SK-N-MC (cell line): ENCODE data around the gene GABRG3.
"Not testable (repeated sequence)": the region's sequence is repeated elsewhere in the genome, so short reads cannot be mapped to it uniquely, and the experiment has no call there.

Source experiments
- DNase-seq: peaks from one replicate; pipeline ENCODE4 v3.0.0-alpha.2; 2011; ENCODE audit warnings: low read depth, low spot score
- H3K27ac ChIP-seq: fragments of 200-600 bp; sonication (generic); 2 replicates; pipeline ENCODE4 v1.5.1; 2016; ENCODE audit warnings: mixed run types
- H3K36me3 ChIP-seq: fragments of 200-600 bp; sonication (generic); 2 replicates; pipeline ENCODE4 v1.6.1; 2017; ENCODE audit warnings: antibody characterized with exemption, low read length, mixed read lengths; ENCODE audit not compliant: insufficient read depth
- H3K4me3 ChIP-seq: fragments of 200-600 bp; sonication (generic); 2 replicates; pipeline ENCODE4 v1.5.1; 2016
- H3K9ac ChIP-seq: fragments of 200-600 bp; sonication (generic); 2 replicates; pipeline ENCODE4 v1.8.0; 2017; ENCODE audit warnings: mixed run types, mixed read lengths; ENCODE audit not compliant: insufficient read length
- H3K9me3 ChIP-seq: fragments of 200-600 bp; sonication (generic); 2 replicates; pipeline ENCODE4 v1.6.1; 2017; ENCODE audit warnings: low read depth, mild to moderate bottlenecking, antibody characterized with exemption, low read length, moderate library complexity, mixed read lengths
- EZH2 ChIP-seq: fragments of 200-600 bp; sonication (generic); IDR thresholded peaks from one replicate; pipeline ENCODE4 v1.6.1; 2017; ENCODE audit warnings: antibody characterized with exemption
- FOXP2 ChIP-seq: optimal IDR thresholded peaks from 2 replicates; pipeline ENCODE3; 2011; ENCODE audit warnings: mild to moderate bottlenecking, moderate library complexity; ENCODE audit not compliant: insufficient read depth; ENCODE audit errors: extremely low read length, control extremely low read depth
- POLR2AphosphoS5 ChIP-seq: IDR thresholded peaks from 2 replicates; pipeline ENCODE4 v1.6.1; 2012; ENCODE audit warnings: mild to moderate bottlenecking, low read depth, low read length, borderline replicate concordance

The GABRG3 gene

DNA sequence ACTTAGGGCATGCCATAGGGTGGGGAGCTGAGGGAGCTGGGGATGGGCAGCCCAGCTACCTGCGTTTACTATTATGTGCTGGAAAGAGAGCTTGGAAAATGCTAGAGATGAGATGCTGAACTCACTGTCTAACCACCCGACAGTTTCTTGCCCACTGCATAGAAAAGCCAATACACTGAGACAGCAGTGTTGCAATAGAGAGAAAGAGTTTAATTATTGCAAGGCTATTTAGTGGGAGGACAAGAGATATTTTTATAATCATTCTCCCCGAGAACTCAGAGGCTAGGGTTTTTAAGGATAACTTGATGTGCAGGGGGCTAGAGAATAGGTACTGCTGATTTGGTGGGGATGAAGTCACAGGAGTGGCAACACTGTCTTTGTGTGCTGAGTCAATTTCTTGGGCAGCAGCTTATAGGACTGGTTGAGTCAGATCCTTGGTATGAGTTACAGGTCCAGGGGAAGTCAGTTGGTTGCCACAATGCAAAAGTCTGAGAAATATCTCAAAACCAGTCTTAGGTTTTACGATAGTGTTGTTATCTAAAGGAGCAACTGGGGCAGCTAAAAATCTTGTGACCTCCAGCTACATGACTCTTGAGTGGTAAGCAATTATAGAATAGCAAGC lies 205.9 kb downstream of the GABRG3 start:
- TF ChIP-seq POLR2AphosphoS5 = no peak
- TF ChIP-seq FOXP2 = no peak
- no peak for TF ChIP-seq EZH2
- DNase-seq = no peak
- no peak overlapping the region for H3K9ac ChIP-seq
- H3K9me3 ChIP-seq = no peaks in the 10 kb centered on the region
- no peak overlapping the region for H3K4me3 ChIP-seq
- H3K27ac ChIP-seq = no peak overlapping the region
- H3K36me3 ChIP-seq = no peaks in the 10 kb centered on the region

DNA sequence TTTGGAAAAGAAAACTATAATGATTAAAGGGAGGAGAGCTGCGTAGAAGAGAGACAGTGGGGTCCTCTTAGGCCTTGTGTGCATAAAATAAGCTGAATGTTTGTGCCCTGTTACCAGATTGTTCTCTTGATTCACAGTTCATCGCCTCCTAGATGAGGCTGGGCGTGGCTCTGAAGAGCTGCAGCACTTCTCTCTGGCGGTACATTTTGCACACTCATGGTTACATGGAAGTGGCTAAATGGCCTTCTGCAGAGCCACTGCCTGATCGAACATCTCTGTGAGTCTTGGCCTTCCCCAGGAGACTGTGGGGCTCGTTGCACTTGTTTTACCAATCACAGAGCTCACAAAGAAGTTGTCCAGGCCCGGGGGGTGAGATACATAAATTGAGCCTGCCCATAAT lies 208.8 kb downstream of the GABRG3 start:
- H3K4me3 ChIP-seq = no peak overlapping the region
- H3K36me3 ChIP-seq = no peaks in the 10 kb centered on the region
- TF ChIP-seq FOXP2 (no peak), EZH2 (no peak), POLR2AphosphoS5 (no peak)
- H3K9me3 ChIP-seq = no peaks in the 10 kb centered on the region
- DNase-seq = no peak
- no peak overlapping the region for H3K9ac ChIP-seq
- no peak overlapping the region for H3K27ac ChIP-seq

DNA sequence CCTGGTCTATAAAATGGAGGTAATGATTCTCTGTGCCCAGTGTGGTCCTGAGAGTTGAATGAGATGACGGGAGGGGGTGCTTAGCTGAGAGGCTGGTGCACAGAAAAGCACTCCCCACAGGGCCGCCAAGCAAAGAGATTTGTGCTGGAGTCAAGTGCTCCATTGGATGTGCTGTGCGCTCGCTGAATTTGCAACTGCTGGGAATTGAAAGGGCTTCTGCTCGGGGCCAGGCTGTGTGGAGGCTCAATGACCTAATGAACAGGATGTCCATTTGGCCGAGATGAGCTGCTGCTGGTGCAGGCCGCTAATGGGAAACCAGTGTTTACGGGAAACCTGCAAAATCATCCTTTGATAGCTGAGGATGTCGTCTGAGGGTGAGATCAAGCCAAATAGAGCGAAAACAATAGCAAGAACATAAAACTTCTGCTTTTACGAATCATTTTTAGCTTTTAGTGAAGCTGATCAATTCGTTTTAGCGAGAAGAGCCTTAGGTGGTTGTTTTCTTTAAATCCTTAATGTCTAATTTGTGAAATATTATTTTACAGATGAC lies 211.7 kb downstream of the GABRG3 start:
- Histone ChIP-seq H3K9ac (no peak overlapping the region), H3K4me3 (no peak overlapping the region), H3K9me3 (no peaks in the 10 kb centered on the region), H3K27ac (no peak overlapping the region), H3K36me3 (no peaks in the 10 kb centered on the region)
- TF ChIP-seq POLR2AphosphoS5 (no peak), FOXP2 (no peak), EZH2 (no peak)
- no peak for DNase-seq

DNA sequence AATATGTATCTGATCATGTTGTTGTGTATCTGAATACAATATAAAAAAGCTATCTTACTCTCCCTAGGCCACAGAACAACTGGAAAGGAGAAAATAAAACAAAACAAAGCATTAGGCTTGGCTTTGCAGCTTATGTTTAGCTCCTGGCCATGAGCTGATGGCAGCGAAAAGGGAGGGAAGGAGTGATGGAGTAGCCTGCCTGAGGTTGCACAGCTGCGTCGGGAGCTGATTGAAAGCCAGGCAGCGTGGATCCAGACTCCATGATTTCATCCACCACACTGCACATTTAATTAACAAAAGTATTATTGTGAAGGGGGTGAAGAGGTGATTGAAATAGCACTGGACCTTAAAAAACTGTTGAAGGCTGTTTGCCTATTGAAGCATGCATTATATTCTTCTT lies 212.2 kb downstream of the GABRG3 start:
- TF ChIP-seq FOXP2 = no peak
- no peak for TF ChIP-seq POLR2AphosphoS5
- TF ChIP-seq EZH2 = no peak
- no peak overlapping the region for H3K9ac ChIP-seq
- no peak overlapping the region for H3K4me3 ChIP-seq
- DNase-seq = no peak
- no peaks in the 10 kb centered on the region for H3K36me3 ChIP-seq
- H3K9me3 ChIP-seq = no peaks in the 10 kb centered on the region
- H3K27ac ChIP-seq = no peak overlapping the region

DNA sequence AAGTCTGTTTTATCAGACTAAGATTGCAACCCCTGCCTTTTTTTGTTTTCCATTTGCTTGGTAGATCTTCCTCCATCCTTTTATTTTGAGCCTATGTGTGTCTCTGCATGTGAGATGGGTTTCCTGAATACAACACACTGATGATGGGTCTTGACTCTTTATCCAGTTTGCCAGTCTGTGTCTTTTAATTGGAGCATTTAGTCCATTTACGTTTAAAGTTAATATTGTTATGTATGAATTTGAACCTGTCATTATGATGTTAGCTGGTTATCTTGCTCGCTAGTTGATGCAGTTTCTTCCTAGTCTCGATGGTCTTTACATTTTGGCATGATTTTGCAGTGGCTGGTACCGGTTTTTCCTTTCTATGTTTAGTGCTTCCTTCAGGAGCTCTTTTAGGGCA lies 220.5 kb downstream of the GABRG3 start:
- not testable (repeated sequence) for H3K27ac ChIP-seq, H3K9me3 ChIP-seq, H3K4me3 ChIP-seq, H3K36me3 ChIP-seq, H3K9ac ChIP-seq, DNase-seq

DNA sequence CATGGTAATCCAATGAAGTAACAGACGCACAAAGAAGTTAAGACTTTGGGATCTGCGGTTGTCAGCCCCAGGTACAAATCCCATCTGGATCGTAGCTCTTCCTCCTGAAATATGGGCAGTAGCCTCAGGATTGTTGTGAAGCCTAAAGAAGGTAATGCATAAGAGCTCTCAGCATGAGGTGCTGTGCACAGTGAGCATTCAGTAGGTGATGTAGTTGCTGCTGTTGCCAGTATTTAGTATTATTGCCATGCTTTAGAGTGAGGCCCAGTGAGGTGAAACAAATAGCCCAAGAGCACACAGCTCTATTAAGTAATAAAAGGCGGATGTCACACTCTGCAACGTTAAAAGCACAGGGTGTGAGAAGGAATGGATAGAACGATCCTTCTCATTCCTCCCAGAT lies 225.7 kb downstream of the GABRG3 start:
- Histone ChIP-seq H3K27ac (no peak overlapping the region), H3K4me3 (no peak overlapping the region), H3K36me3 (no peaks in the 10 kb centered on the region), H3K9me3 (no peaks in the 10 kb centered on the region), H3K9ac (no peak overlapping the region)
- DNase-seq = no peak
- TF ChIP-seq EZH2 = no peak
- TF ChIP-seq POLR2AphosphoS5 = no peak
- TF ChIP-seq FOXP2 = no peak

DNA sequence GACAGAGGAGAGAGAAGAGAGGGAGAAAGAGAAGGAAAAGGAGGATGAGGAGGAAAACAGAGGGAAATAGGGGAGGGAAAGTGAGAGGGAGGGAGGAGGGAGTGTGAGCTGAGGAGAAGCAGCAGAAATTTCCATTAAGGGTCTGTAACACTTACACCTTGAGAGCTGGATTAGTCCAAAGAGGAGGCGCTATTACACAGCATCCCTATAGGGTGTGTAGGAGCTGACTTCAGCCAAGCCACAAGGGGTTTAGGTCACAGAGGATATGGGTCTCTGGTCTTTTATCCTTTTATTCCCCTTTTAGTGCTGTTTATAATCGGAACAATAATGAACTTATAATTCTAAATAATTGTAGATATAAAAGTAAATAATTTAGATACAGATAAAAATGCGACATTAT lies 230.4 kb downstream of the GABRG3 start:
- H3K4me3 ChIP-seq = no peak overlapping the region
- TF ChIP-seq POLR2AphosphoS5 (no peak), EZH2 (no peak), FOXP2 (no peak)
- no peak for DNase-seq
- H3K9ac ChIP-seq = no peak overlapping the region
- no peaks in the 10 kb centered on the region for H3K9me3 ChIP-seq
- no peak overlapping the region for H3K27ac ChIP-seq
- no peaks in the 10 kb centered on the region for H3K36me3 ChIP-seq

DNA sequence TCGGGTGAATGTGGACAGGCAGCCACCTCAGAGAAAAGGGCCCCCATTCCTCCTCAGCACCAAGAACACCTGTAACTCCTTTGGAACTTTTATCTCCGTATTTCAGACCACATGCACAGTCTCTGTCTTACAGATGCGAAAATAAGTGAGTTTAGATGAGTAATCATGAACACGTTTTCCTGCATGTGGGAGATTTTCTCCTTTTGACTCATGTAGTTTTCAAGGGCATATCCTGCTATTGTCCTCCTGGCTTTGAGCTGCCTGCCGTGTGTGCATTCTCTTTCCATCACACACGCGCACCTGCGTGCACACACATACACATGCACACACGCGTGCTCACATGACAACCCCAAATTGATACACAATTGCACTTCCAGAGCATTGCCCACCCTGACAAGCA lies 239.2 kb downstream of the GABRG3 start:
- no peaks in the 10 kb centered on the region for H3K36me3 ChIP-seq
- no peak overlapping the region for H3K4me3 ChIP-seq
- H3K27ac ChIP-seq = no peak overlapping the region
- H3K9me3 ChIP-seq = no peaks in the 10 kb centered on the region
- DNase-seq = no peak
- H3K9ac ChIP-seq = no peak overlapping the region
- TF ChIP-seq EZH2 = no peak

DNA sequence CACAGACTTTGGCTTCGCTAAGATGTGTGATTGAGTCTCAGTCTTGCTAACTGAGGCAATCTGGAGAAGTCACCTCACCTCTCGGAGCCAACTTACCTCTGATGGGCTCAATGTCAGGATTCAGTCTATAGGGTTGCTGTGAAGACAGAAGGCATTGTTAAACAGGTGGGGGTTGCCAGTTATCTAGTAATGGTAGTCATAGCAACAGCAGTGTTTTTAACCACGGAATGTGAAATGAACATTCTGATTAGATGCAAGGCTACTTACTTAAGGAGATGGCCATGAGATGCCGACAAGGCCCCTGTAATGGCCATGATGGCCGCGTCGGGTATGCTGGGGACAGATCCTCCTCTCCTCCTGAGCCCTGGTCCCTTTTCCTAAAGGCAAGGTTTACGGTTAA lies 243.1 kb downstream of the GABRG3 start:
- DNase-seq = no peak
- Histone ChIP-seq H3K9me3 (no peaks in the 10 kb centered on the region), H3K27ac (no peak overlapping the region), H3K4me3 (no peak overlapping the region), H3K36me3 (no peaks in the 10 kb centered on the region), H3K9ac (no peak overlapping the region)
- TF ChIP-seq EZH2 (no peak), POLR2AphosphoS5 (no peak), FOXP2 (no peak)

DNA sequence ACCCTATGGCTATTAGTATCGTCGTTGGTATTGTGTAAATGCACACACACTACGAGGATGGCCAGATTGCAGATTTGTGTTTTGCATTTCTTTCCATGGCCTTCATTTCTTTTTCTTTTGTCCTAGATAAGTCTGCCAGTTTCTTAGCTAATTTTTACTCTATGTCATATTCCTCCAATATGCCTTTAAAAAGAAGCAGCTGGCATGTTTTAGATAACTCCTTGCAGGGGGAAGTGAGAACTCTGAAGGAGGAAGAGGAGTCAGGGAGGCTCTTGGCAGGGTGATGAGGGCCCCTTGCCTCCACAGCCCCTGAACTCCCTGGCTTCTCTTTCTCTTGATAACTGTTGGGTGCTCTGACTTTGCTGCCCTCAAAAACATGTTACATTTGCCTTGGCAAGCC lies 244.0 kb downstream of the GABRG3 start:
- Histone ChIP-seq H3K36me3 (no peaks in the 10 kb centered on the region), H3K27ac (no peak overlapping the region), H3K9ac (no peak overlapping the region), H3K9me3 (no peaks in the 10 kb centered on the region), H3K4me3 (no peak overlapping the region)
- no peak for DNase-seq
- TF ChIP-seq EZH2 (no peak), FOXP2 (no peak), POLR2AphosphoS5 (no peak)
